Stimulated activated CD4-positive, alpha-beta T cell treated with anti-CD3 and anti-CD28 coated beads, Interleukin-1b, Interleukin-23, amount 100 ng/mL, for 24 hours (primary cell): ENCODE measurements around the gene NFS1.
"Not testable (repeated sequence)": the region's sequence is repeated elsewhere in the genome, so short reads cannot be mapped to it uniquely, and the experiment has no call there.

ENCODE experiments used
- DNase-seq, 4 experiments: peaks; one replicate each; pipeline ENCODE4 v3.0.0-alpha.2; 2020; ENCODE audit warnings: low read depth in 4 of 4, low spot score in 1 of 4

NFS1 gene

GRCh38 chr20:35729836-35730582 lies 30.9 kb upstream of the NFS1 start:
- no peak for DNase-seq

- no peak for DNase-seq
Measured at GRCh38 chr20:35729283-35729807, 30.2 kb upstream of the NFS1 start.

GRCh38 chr20:35726842-35727711 lies 27.9 kb upstream of the NFS1 start:
- no peak for DNase-seq

- DNase-seq, result no peak
Measured at GRCh38 chr20:35724321-35725230, 25.4 kb upstream of the NFS1 start.

- DNase-seq, result not testable (repeated sequence)
Measured at GRCh38 chr20:35723652-35724320, 24.6 kb upstream of the NFS1 start.

GRCh38 chr20:35723275-35723639 lies 24.1 kb upstream of the NFS1 start:
- not testable (repeated sequence) for DNase-seq

- DNase-seq, result no peak
Measured at GRCh38 chr20:35721621-35722020, 22.5 kb upstream of the NFS1 start.

- DNase-seq, result no peak
Measured at GRCh38 chr20:35721219-35721618, 22.1 kb upstream of the NFS1 start.

- DNase-seq, result no peak
Measured at GRCh38 chr20:35720165-35721123, 21.3 kb upstream of the NFS1 start.

- DNase-seq, result no peak
Measured at GRCh38 chr20:35719717-35720116, 20.6 kb upstream of the NFS1 start.

GRCh38 chr20:35718972-35719635 lies 20.0 kb upstream of the NFS1 start:
- DNase-seq, result no peak

GRCh38 chr20:35718321-35718720 lies 19.2 kb upstream of the NFS1 start:
- not testable (repeated sequence) for DNase-seq

- no peak for DNase-seq
Measured at GRCh38 chr20:35716330-35716729, 17.2 kb upstream of the NFS1 start.

GRCh38 chr20:35715652-35716051 lies 16.5 kb upstream of the NFS1 start:
- DNase-seq, result no peak

- no peak for DNase-seq
Measured at GRCh38 chr20:35714127-35714526, 15.0 kb upstream of the NFS1 start.

GRCh38 chr20:35713120-35713519 lies 14.0 kb upstream of the NFS1 start:
- DNase-seq, result not testable (repeated sequence)

- no peak for DNase-seq
Measured at GRCh38 chr20:35711588-35712209, 12.5 kb upstream of the NFS1 start.

GRCh38 chr20:35710884-35711587 lies 11.9 kb upstream of the NFS1 start:
- no peak for DNase-seq
